Measurements from ENCODE around the gene PLCB3. TPM values are rescaled to one million over a fixed set of nuclear protein-coding genes. Genes with fewer than 3 reads are reported as not detected.
A peak's percentile ranks its signal among the peaks of the same experiment; 100 is the strongest.

PLCB3 gene
- total and polyA plus RNA-seq, 2 of the 13 experiments (the other 11 are each of a cell fraction or from before 2014, with no cell fraction given), result 7.5 to 13.8 TPM

- TF ChIP-seq SKIL (CRISPR knock-in tag; IDR thresholded peaks at IDR 0.05; ENCODE audit: borderline replicate concordance) (no peak), HNF1B (CRISPR knock-in tag; IDR thresholded peaks at IDR 0.05) (no peak)
Observed at GRCh38 chr11:64258946-64259532, 7.7 kb downstream of the PLCB3 start (continued).

- Histone ChIP-seq H3K79me2 (ENCODE audit: insufficient read depth, low read length) (no peaks in the 10 kb centered on the region), H3K27ac (ENCODE audit: extremely low read length, insufficient read depth, low read length) (no peak overlapping the region), H3K9ac (ENCODE audit: insufficient read depth, low read depth, low read length) (no peak overlapping the region), H3K4me2 (ENCODE audit: low read depth, low read length) (no peak overlapping the region), H3K9me3 (ENCODE audit: low read length) (no peaks in the 10 kb centered on the region), H3K4me3 (replicated peaks in 1 of 3; ENCODE audit: insufficient read depth in 1 of 3, low read depth in 2 of 3, low read length in 3 of 3) (no peak overlapping the region), H4K20me1 (ENCODE audit: insufficient read depth, low read length) (no peaks in the 10 kb centered on the region), H2AFZ (ENCODE audit: low read length) (no peak overlapping the region), H3K4me1 (ENCODE audit: insufficient read depth, low read length) (no peaks in the 10 kb centered on the region), H3K27me3 (ENCODE audit: control insufficient read depth in 1 of 2, insufficient read depth in 2 of 2, low read length in 2 of 2) (no peaks in the 10 kb centered on the region), H3K36me3 (replicated peaks in 1 of 2; ENCODE audit: control insufficient read depth in 1 of 2, insufficient read depth in 2 of 2, low read length in 2 of 2) (peaks cover 14 to 45% of the 10 kb centered on the region in 2 experiments; a peak in 4 of 5 replicates)
- CTCF ChIA-PET (ENCODE audit: low intra/inter-chr PET ratio, low total read pairs), result no interaction called here
- BruUV-seq (replicated peaks), result no TSS peak
- peak; percentile 54; the same call in 1 of the 2 replicates for TF ChIP-seq NR2F6 (IDR thresholded peaks at IDR 0.05)
- no peak for TF ChIP-seq NR2F6 (CRISPR knock-in tag; IDR thresholded peaks at IDR 0.05)
- no peak for TF ChIP-seq KDM5A (IDR thresholded peaks at IDR 0.05; ENCODE audit: borderline replicate concordance, low read length)
- peak; percentile 46; the same call in 1 of the 2 replicates for TF ChIP-seq NR2C2 (CRISPR knock-in tag; IDR thresholded peaks at IDR 0.05; ENCODE audit: borderline replicate concordance)
- TF ChIP-seq SOX5 (CRISPR knock-in tag; IDR thresholded peaks at IDR 0.05; ENCODE audit: borderline replicate concordance), result no peak
- ATAC-seq, result no peak
- whole genome bisulfite sequencing (ENCODE audit: low lambda C conversion rate), result 88% methylated on average over 4 of the region's 4 CpGs
- FAIRE-seq, result no peak
- no peak for DNase-seq (ENCODE audit: low spot score)
- in situ Hi-C loops (cut with HindIII; ENCODE audit: extremely low pct_ligation_motif_present, low pct_unique_long_range_greater_than_20kb), result no loop called here
- intact Hi-C loops (cut with micrococcal nuclease; ENCODE audit: unreplicated experiment), result no loop called here
- POLR2A ChIA-PET, result interaction anchor here (2.6 kb wide), 1 partner anchor 10 kb away, joined by 10 read pairs; no protein-coding TSS in a partner anchor
Observed at GRCh38 chr11:64259533-64260067, 8.3 kb downstream of the PLCB3 start.
